Heart left ventricle (tissue), 13 donors: ENCODE data around the gene VPS50.

ENCODE experiments used
- CTCF ChIP-seq, 12 donors: fragments of 200-600 bp; sonication (generic) in 4 of 12; IDR thresholded peaks; one replicate each; pipeline versions ENCODE4 v1.5.0 to v1.8.0; 2018 to 2022; ENCODE audit warnings: antibody characterized with exemption in 12 of 12, mild to moderate bottlenecking in 5 of 12
- POLR2A ChIP-seq, 2 donors: fragments of 450-650 bp; IDR thresholded peaks; one replicate each; pipeline ENCODE4 v1.6.1; 2017; ENCODE audit warnings: antibody characterized with exemption in 2 of 2, mild to moderate bottlenecking in 2 of 2, moderate library complexity in 2 of 2
- donor health status: ischemic (EF 13 %, LVEDD 7.1; RV severe dilation, severe dysfunction).
- donor health status: DM: no; HTN: yes; CAD: no.
- donor health status: DM: no; HTN: no; CAD: no.
- donor health status: ischemic (EF 25% LVEDD 6.9; RV normal size, moderate dysfunction).
- donor health status: ischemic (EF 25% LVEDD 5.7; RV mildly dilated, moderate dysfunction).
- donor health status: ischemic (EF 35%, LVEDD 5.7; RV mildly dilated, moderate dysfunction).
- donor health status: nonischemic (EF 11% LVEDD 7.7; RV severe dilation, severe dysfunction).
- donor health status: DM: yes; HTN: yes; CAD: no.
- donor health status: PGD.
- donor health status: ischemic (EF 29% LVEDD 5.4; RV normal size, mild dysfunction).
- donor health status: nonischemic (EF 23%, LVEDD 6.1; RV moderate dilation, normal function).

- no peak for TF ChIP-seq CTCF (IDR thresholded peaks at IDR 0.05)
- TF ChIP-seq POLR2A (IDR thresholded peaks at IDR 0.05), result no peak
Observed at GRCh38 chr7:93307943-93308342, 75.8 kb downstream of the VPS50 start.
